HL-60 (cell line): ENCODE measurements around the gene PTPRT.

Experiments
- DNase-seq, 2 experiments: peaks; one replicate each; pipeline ENCODE4 v3.0.0-alpha.2; 2010 to 2020; ENCODE audit warnings: low read depth in 1 of 2, low spot score in 1 of 2
- H3K27ac ChIP-seq: fragments of 250-450 bp; sonication (Bioruptor Pico); replicated peaks from 2 replicates; pipeline ENCODE4 v1.5.1; 2020; ENCODE audit warnings: mild to moderate bottlenecking, moderate library complexity
- H3K27me3 ChIP-seq: fragments of 250-450 bp; sonication (Bioruptor Pico); 2 replicates; pipeline ENCODE4 v1.5.1; 2021; ENCODE audit warnings: mild to moderate bottlenecking, moderate library complexity; ENCODE audit not compliant: insufficient read depth, poor library complexity, severe bottlenecking
- H3K4me3 ChIP-seq: replicated peaks from 2 replicates; pipeline ENCODE4 v1.5.1; 2011; ENCODE audit warnings: mild to moderate bottlenecking, control low read depth, low read length; ENCODE audit not compliant: insufficient read depth
- CTCF ChIP-seq: IDR thresholded peaks from one replicate; pipeline ENCODE4 v1.5.1; 2011; ENCODE audit warnings: low read length, control low read depth, inconsistent platforms; ENCODE audit not compliant: insufficient read depth
- GABPA ChIP-seq: IDR thresholded peaks from 2 replicates; pipeline ENCODE4 v1.6.1; 2012; ENCODE audit warnings: low read depth
- POLR2AphosphoS5 ChIP-seq: IDR thresholded peaks from 2 replicates; pipeline ENCODE4 v1.6.1; 2012; ENCODE audit warnings: low read depth
- SPI1 ChIP-seq: IDR thresholded peaks from 2 replicates; pipeline ENCODE4 v1.6.1; 2012; ENCODE audit warnings: low read depth, mild to moderate bottlenecking, borderline replicate concordance
- TF ChIP-seq, protein P1 (sequence below): IDR thresholded peaks from 2 replicates; pipeline ENCODE4 v1.6.1; 2012; ENCODE audit warnings: low read depth; ENCODE audit not compliant: insufficient replicate concordance

The PTPRT gene

GRCh38 chr20:42700372-42700771, 489.3 kb downstream of the PTPRT start:
- Histone ChIP-seq H3K27ac (no peak overlapping the region), H3K27me3 (no peaks in the 10 kb centered on the region), H3K4me3 (no peak overlapping the region)
- TF ChIP-seq CTCF: no peak
- TF ChIP-seq, protein P1, sequence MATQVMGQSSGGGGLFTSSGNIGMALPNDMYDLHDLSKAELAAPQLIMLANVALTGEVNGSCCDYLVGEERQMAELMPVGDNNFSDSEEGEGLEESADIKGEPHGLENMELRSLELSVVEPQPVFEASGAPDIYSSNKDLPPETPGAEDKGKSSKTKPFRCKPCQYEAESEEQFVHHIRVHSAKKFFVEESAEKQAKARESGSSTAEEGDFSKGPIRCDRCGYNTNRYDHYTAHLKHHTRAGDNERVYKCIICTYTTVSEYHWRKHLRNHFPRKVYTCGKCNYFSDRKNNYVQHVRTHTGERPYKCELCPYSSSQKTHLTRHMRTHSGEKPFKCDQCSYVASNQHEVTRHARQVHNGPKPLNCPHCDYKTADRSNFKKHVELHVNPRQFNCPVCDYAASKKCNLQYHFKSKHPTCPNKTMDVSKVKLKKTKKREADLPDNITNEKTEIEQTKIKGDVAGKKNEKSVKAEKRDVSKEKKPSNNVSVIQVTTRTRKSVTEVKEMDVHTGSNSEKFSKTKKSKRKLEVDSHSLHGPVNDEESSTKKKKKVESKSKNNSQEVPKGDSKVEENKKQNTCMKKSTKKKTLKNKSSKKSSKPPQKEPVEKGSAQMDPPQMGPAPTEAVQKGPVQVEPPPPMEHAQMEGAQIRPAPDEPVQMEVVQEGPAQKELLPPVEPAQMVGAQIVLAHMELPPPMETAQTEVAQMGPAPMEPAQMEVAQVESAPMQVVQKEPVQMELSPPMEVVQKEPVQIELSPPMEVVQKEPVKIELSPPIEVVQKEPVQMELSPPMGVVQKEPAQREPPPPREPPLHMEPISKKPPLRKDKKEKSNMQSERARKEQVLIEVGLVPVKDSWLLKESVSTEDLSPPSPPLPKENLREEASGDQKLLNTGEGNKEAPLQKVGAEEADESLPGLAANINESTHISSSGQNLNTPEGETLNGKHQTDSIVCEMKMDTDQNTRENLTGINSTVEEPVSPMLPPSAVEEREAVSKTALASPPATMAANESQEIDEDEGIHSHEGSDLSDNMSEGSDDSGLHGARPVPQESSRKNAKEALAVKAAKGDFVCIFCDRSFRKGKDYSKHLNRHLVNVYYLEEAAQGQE: no peak
- no peak for TF ChIP-seq POLR2AphosphoS5
- TF ChIP-seq GABPA: no peak
- no peak for TF ChIP-seq SPI1
- DNase-seq: no peak

DNA sequence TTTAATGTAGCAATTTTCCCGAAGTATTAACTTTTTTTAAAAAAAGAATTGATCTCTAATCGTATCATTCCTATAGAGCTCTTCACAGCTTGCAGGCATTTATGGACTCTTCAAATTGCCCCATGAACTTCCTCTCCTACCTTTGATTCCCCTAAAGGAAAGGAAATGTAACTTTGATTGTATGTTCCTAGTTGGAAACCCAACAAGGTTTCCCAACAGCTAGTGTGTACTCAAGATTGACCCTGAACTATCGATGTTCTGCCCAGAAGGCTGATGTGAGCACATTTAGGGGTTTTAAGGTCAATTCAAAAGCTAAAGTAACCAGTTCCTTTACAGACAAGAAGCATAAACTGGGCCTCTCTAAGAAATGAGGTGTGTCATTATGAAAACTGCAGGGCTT, 491.7 kb downstream of the PTPRT start:
- no peak for TF ChIP-seq CTCF
- TF ChIP-seq, protein P1: no peak
- no peak for TF ChIP-seq GABPA
- no peak for TF ChIP-seq SPI1
- TF ChIP-seq POLR2AphosphoS5: no peak
- no peak overlapping the region for H3K27ac ChIP-seq

DNA sequence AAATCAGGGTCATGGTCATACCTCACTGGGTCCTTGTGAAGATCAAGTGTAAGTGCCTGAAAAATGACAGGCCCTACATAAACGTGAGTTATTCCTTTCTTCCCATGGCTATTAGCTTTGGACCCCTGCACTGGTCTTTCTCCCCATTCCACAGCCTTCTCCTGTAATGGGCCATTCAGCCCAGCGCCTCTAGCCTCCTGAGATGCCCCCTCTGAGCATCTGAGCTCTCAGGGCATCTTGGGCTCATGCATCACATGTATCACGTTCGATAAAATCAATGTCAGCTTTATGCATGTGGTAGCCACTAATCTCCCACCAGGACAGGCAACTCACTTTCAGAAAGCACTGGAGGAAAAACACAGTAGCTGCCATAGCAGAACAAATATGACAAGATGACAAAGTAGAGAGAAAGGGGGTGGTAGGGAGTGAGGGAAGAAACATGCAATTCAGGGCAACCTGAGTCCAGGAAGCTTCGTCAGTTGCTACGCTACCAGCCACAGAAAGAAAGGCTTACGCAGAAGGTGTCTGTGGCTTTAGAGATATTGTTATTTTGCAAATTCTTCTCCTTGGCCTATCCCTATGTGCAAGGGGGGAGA, 498.8 kb downstream of the PTPRT start:
- TF ChIP-seq SPI1: no peak
- TF ChIP-seq, protein P1: no peak
- no peak for TF ChIP-seq POLR2AphosphoS5
- TF ChIP-seq CTCF: no peak
- no peak for TF ChIP-seq GABPA
- H3K27ac ChIP-seq: no peak overlapping the region
- H3K4me3 ChIP-seq: no peak overlapping the region
- H3K27me3 ChIP-seq: no peaks in the 10 kb centered on the region
- no peak for DNase-seq

More for the DNA sequence above, 491.7 kb downstream of the PTPRT start:
- DNase-seq: no peak
- H3K4me3 ChIP-seq: no peak overlapping the region
- H3K27me3 ChIP-seq: no peaks in the 10 kb centered on the region
